B cell (primary cell): ENCODE results near the gene MRS2. TPM values are rescaled to one million over a fixed set of nuclear protein-coding genes. Genes with fewer than 3 reads are reported as not detected.

Source experiments
- ATAC-seq: fragments of 200-7000 bp; cut with Tn5 transposase; one replicate; pipeline ENCODE4 v1.10.0; 2021; ENCODE audit warnings: low read depth, mild to moderate bottlenecking, moderate number of reproducible peaks, moderate library complexity
- CTCF ChIA-PET: fragments of 350-600 bp; sonication (Branson Sonifier 250); formaldehyde crosslinking; loops from one replicate; lab custom pipeline; 2021; ENCODE audit warnings: antibody characterized with exemption, inconsistent platforms; lab: Charles Lee
- POLR2A ChIA-PET: fragments of 350-600 bp; sonication (Branson Sonifier 250); formaldehyde crosslinking; loops from one replicate; lab custom pipeline; 2021; ENCODE audit warnings: antibody characterized with exemption; lab: Charles Lee
- DNase-seq: peaks from one replicate; pipeline ENCODE4 v3.0.0; 2013
- H2AFZ ChIP-seq: 2 replicates; pipeline ENCODE4 v1.6.1; 2012; ENCODE audit warnings: mild to moderate bottlenecking, low read depth, low read length; ENCODE audit not compliant: insufficient read depth, poor library complexity, severe bottlenecking
- H3K27ac ChIP-seq, 2 donors: 1 replicate in 1 of 2; 2 replicates in 1 of 2; pipeline ENCODE4 v1.5.1; 2012 to 2013; ENCODE audit warnings: low read length in 2 of 2, mild to moderate bottlenecking in 2 of 2, moderate library complexity in 1 of 2
- H3K27me3 ChIP-seq, 4 experiments: fragments of 200-600 bp in 1 of 4; sonication (generic) in 1 of 4; replicated peaks in 1 of 4; 1 replicate in 2 of 4; 2 replicates in 2 of 4; pipeline versions ENCODE4 v1.6.1 to v1.7.0; 2013 to 2016; ENCODE audit warnings: low read length in 3 of 4, mild to moderate bottlenecking in 2 of 4, mixed read lengths in 1 of 4, moderate library complexity in 1 of 4; ENCODE audit not compliant: insufficient read depth in 4 of 4, control insufficient read depth in 3 of 4; ENCODE audit errors: control extremely low read depth in 1 of 4
- H3K36me3 ChIP-seq, 2 experiments: replicated peaks in 1 of 2; 1 replicate in 1 of 2; 2 replicates in 1 of 2; pipeline versions ENCODE4 v1.6.1 to v1.7.1; 2013; ENCODE audit warnings: low read length in 1 of 2; ENCODE audit not compliant: insufficient read depth in 2 of 2, control insufficient read depth in 1 of 2; ENCODE audit errors: control extremely low read depth in 1 of 2, extremely low read depth in 1 of 2
- H3K4me1 ChIP-seq, 2 donors: fragments of 200-600 bp in 1 of 2; sonication (generic) in 1 of 2; 1 replicate in 1 of 2; 2 replicates in 1 of 2; pipeline versions ENCODE4 v1.5.1 to v1.6.1; 2013 to 2017; ENCODE audit warnings: low read length in 2 of 2; ENCODE audit not compliant: control insufficient read depth in 2 of 2, insufficient read depth in 2 of 2
- H3K4me2 ChIP-seq: replicated peaks from 2 replicates; pipeline ENCODE3; 2012; ENCODE audit warnings: mild to moderate bottlenecking, low read depth, low read length; ENCODE audit not compliant: poor library complexity, severe bottlenecking
- H3K4me3 ChIP-seq, 5 experiments: fragments of 200-600 bp in 1 of 5; sonication (generic) in 1 of 5; 1 replicate in 3 of 5; 2 replicates in 2 of 5; pipeline versions ENCODE4 v1.5.1 to v1.7.0; 2011 to 2016; ENCODE audit warnings: low read length in 4 of 5, mild to moderate bottlenecking in 4 of 5, low read depth in 2 of 5, control low read depth in 1 of 5, moderate library complexity in 1 of 5; ENCODE audit not compliant: insufficient read depth in 1 of 5; ENCODE audit errors: control extremely low read depth in 1 of 5, extremely low read depth in 1 of 5
- H3K79me2 ChIP-seq: fragments of 200-600 bp; sonication (generic); one replicate; pipeline ENCODE4 v1.6.0; 2016; ENCODE audit warnings: low read length; ENCODE audit not compliant: control insufficient read depth, insufficient read depth
- H3K9ac ChIP-seq: fragments of 200-600 bp; sonication (generic); 2 replicates; pipeline ENCODE4 v1.6.1; 2017; ENCODE audit warnings: mild to moderate bottlenecking, low read length, moderate library complexity
- H3K9me3 ChIP-seq, 3 donors: one replicate each; pipeline versions ENCODE4 v1.6.1 to v1.7.1; 2013; ENCODE audit warnings: low read length in 2 of 3; ENCODE audit not compliant: control insufficient read depth in 2 of 3, insufficient read depth in 1 of 3; ENCODE audit errors: control extremely low read depth in 1 of 3
- H4K20me1 ChIP-seq: 2 replicates; pipeline ENCODE4 v1.6.0; 2012; ENCODE audit warnings: mild to moderate bottlenecking, low read length; ENCODE audit not compliant: insufficient read depth, control insufficient read depth, poor library complexity, severe bottlenecking
- H3K27ac Mint-ChIP-seq: one replicate; pipeline ENCODE4 v1.8.0; 2021; ENCODE audit warnings: mixed read lengths
- H3K27me3 Mint-ChIP-seq: one replicate; pipeline ENCODE4 v1.8.0; 2021; ENCODE audit warnings: mixed read lengths
- H3K4me1 Mint-ChIP-seq: one replicate; pipeline ENCODE4 v1.8.0; 2021; ENCODE audit warnings: mixed read lengths
- H3K4me3 Mint-ChIP-seq: one replicate; pipeline ENCODE4 v1.8.0; 2021; ENCODE audit warnings: mixed read lengths
- H3K9me3 Mint-ChIP-seq: one replicate; pipeline ENCODE4 v1.8.0; 2022; ENCODE audit warnings: mixed read lengths; ENCODE audit not compliant: insufficient read depth
- EZH2 ChIP-seq: IDR thresholded peaks from 2 replicates; pipeline ENCODE4 v1.6.1; 2012; ENCODE audit warnings: borderline replicate concordance, low read depth, mild to moderate bottlenecking, moderate library complexity, low read length; ENCODE audit not compliant: insufficient read depth, poor library complexity, severe bottlenecking
- WGBS: methylation state at CpG from one replicate; pipeline ENCODE4 v1.1.5; 2013; ENCODE audit warnings: missing lambda C conversion rate; ENCODE audit not compliant: insufficient coverage; 5-methylcytosine and 5-hydroxymethylcytosine counted together
- intact Hi-C: fragments of 100-400 bp; cut with micrococcal nuclease; formaldehyde crosslinking; loops from one replicate; pipeline ENCODE4 v1.10.0; 2022
- polyA plus RNA-seq: library from polyadenylated mRNA; depleted of rRNA; stranded (reverse); fragments of >200 nt; gene quantifications from 2 replicates; pipeline ENCODE4 v1.2.3, GENCODE V29; 2012
- total RNA-seq, 2 donors: library from RNA; stranded (reverse); fragments of 120-200 nt in 1 of 2; gene quantifications; 1 replicate in 1 of 2; 2 replicates in 1 of 2; pipeline versions ENCODE4 v1.2.3 to v1.2.4, GENCODE V29; 2013 to 2022
- TF ChIP-seq, protein P1 (sequence below): fragments of 200-600 bp; IDR thresholded peaks from one replicate; pipeline ENCODE4 v1.8.0; 2022; ENCODE audit warnings: antibody characterized with exemption, mild to moderate bottlenecking

MRS2 gene
- total and polyA plus RNA-seq, 2 donors (not counting 1 experiment from before 2014, with no cell fraction given) = 16.0 to 25.5 TPM

DNA sequence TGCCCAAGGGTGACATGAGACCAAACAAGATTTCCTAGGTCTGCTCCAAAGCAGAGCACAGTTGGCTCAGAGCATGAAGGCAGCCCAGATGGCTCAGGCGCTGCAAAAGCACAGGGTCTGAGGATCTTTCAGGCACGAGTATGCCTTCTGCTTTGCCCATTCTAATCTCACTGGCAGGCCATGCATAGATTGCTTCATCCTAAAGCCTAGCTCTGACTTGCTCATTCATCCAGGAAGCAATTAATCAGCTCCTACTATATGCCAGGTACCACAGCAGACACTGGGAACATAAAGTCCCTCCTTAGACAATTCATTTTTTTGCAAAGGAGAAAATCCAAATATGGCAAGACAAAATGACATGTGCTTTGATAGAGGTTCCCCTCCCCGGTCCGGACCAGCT lies 55.4 kb downstream of the MRS2 start:
- ChIA-PET CTCF (interaction anchor here (1.1 kb wide), 1 partner anchor 63 kb away, joined by 4 read pairs; no protein-coding TSS in a partner anchor), POLR2A (no interaction called here)
- Mint-ChIP-seq H3K27ac (no peak overlapping the region), H3K9me3 (no peaks in the 10 kb centered on the region), H3K4me1 (no peaks in the 10 kb centered on the region), H3K27me3 (no peaks in the 10 kb centered on the region), H3K4me3 (no peak overlapping the region)
- Histone ChIP-seq H3K36me3 (no peaks in the 10 kb centered on the region), H3K27me3 (no peaks in the 10 kb centered on the region), H3K79me2 (no peaks in the 10 kb centered on the region), H3K4me2 (no peak overlapping the region), H3K4me1 (no peaks in the 10 kb centered on the region), H3K4me3 (no peak overlapping the region), H3K9me3 (no peaks in the 10 kb centered on the region), H2AFZ (no peak overlapping the region), H4K20me1 (no peaks in the 10 kb centered on the region), H3K9ac (no peak overlapping the region), H3K27ac (no peak overlapping the region)
- ATAC-seq (no peak), DNase-seq (no peak)
- TF ChIP-seq, protein P1, sequence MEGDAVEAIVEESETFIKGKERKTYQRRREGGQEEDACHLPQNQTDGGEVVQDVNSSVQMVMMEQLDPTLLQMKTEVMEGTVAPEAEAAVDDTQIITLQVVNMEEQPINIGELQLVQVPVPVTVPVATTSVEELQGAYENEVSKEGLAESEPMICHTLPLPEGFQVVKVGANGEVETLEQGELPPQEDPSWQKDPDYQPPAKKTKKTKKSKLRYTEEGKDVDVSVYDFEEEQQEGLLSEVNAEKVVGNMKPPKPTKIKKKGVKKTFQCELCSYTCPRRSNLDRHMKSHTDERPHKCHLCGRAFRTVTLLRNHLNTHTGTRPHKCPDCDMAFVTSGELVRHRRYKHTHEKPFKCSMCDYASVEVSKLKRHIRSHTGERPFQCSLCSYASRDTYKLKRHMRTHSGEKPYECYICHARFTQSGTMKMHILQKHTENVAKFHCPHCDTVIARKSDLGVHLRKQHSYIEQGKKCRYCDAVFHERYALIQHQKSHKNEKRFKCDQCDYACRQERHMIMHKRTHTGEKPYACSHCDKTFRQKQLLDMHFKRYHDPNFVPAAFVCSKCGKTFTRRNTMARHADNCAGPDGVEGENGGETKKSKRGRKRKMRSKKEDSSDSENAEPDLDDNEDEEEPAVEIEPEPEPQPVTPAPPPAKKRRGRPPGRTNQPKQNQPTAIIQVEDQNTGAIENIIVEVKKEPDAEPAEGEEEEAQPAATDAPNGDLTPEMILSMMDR = no peak
- TF ChIP-seq EZH2 = no peak
- intact Hi-C loops = no loop called here
- WGBS = 75% methylated on average over 4 of the region's 4 CpGs

DNA sequence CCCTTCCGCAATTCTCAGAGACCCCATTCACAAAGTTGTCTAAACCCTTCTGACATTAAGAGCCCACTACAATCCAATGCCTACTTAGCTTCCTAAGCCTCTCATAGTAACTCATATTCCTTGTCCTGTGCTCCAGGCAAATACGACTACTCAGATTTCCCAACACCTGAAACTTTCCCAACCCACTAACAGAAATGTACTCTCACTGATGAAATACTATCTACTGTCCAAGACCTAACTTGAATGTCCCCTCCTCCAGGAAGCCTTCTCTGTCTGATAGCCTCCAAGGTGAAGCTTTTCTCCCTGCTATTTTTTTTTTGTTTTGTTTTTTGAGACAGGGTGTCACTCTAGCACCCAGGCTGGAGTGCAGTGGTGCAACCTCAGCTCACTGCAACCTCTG lies 56.2 kb downstream of the MRS2 start:
- Histone ChIP-seq H4K20me1 (no peaks in the 10 kb centered on the region), H3K79me2 (no peaks in the 10 kb centered on the region), H3K9me3 (no peaks in the 10 kb centered on the region), H3K27me3 (no peaks in the 10 kb centered on the region), H3K4me2 (no peak overlapping the region), H3K4me1 (no peaks in the 10 kb centered on the region), H3K4me3 (no peak overlapping the region), H3K36me3 (no peaks in the 10 kb centered on the region), H2AFZ (no peak overlapping the region), H3K9ac (no peak overlapping the region), H3K27ac (no peak overlapping the region)
- DNase-seq = no peak
- TF ChIP-seq, protein P1 = no peak
- TF ChIP-seq EZH2 = no peak
- POLR2A ChIA-PET = no interaction called here
- no peaks in the 10 kb centered on the region for H3K4me1 Mint-ChIP-seq
- H3K27ac Mint-ChIP-seq = no peak overlapping the region
- no peaks in the 10 kb centered on the region for H3K27me3 Mint-ChIP-seq
- no peak for ATAC-seq
- 100% methylated on average over 2 of the region's 2 CpGs for WGBS
- no peak overlapping the region for H3K4me3 Mint-ChIP-seq
- intact Hi-C loops = no loop called here
- no peaks in the 10 kb centered on the region for H3K9me3 Mint-ChIP-seq
- CTCF ChIA-PET = interaction anchor here (1.1 kb wide), 1 partner anchor 63 kb away, joined by 4 read pairs; no protein-coding TSS in a partner anchor
